Measurements from ENCODE around the gene SNX19.
A peak's percentile ranks its signal among the peaks of the same experiment; 100 is the strongest.

DNA sequence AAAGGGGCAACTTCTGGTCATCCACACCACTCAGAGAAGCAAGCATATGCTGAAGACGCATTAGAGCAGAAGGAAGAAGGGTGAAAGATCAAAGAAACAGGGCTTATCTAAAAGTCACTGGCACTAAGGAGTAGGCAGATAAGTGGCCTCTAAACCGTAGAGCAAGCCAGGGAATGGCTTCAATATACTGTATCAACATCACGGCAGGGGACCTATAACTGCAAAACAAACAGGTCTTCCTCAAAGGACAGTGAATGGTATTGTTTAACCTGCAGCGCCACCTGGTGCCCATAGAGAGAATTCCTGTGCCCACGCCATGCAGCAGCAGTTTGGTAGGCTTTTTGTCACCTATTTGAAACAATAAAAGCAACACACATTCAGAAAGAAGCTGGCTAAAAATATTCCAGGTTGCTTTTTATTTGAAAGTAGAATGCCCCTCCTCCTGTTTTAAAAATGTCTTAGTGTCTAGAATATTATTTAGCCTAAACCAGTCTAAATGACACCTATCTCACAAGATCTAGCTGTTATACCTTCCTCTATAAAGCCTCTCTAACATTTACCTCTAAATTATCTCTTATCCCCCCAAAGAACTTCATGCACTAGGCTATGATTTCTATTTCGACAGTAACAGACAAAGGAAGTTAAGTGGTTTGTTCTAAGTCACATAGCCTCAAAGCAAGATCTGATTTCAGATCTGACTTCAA is 21.8 kb downstream of the SNX19 start:
- TF ChIP-seq, protein P1, sequence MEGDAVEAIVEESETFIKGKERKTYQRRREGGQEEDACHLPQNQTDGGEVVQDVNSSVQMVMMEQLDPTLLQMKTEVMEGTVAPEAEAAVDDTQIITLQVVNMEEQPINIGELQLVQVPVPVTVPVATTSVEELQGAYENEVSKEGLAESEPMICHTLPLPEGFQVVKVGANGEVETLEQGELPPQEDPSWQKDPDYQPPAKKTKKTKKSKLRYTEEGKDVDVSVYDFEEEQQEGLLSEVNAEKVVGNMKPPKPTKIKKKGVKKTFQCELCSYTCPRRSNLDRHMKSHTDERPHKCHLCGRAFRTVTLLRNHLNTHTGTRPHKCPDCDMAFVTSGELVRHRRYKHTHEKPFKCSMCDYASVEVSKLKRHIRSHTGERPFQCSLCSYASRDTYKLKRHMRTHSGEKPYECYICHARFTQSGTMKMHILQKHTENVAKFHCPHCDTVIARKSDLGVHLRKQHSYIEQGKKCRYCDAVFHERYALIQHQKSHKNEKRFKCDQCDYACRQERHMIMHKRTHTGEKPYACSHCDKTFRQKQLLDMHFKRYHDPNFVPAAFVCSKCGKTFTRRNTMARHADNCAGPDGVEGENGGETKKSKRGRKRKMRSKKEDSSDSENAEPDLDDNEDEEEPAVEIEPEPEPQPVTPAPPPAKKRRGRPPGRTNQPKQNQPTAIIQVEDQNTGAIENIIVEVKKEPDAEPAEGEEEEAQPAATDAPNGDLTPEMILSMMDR (conservative IDR thresholded peaks at IDR 0.05; ENCODE audit: low read depth, low read length) = peak; percentile 86
- TF ChIP-seq, protein P2, sequence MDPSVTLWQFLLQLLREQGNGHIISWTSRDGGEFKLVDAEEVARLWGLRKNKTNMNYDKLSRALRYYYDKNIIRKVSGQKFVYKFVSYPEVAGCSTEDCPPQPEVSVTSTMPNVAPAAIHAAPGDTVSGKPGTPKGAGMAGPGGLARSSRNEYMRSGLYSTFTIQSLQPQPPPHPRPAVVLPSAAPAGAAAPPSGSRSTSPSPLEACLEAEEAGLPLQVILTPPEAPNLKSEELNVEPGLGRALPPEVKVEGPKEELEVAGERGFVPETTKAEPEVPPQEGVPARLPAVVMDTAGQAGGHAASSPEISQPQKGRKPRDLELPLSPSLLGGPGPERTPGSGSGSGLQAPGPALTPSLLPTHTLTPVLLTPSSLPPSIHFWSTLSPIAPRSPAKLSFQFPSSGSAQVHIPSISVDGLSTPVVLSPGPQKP (IDR thresholded peaks at IDR 0.05; ENCODE audit: borderline replicate concordance, low read depth, low read length) = no peak
- no peak for TF ChIP-seq POLR2A (IDR thresholded peaks at IDR 0.05; ENCODE audit: low read depth, low read length)
- TF ChIP-seq, protein P3, sequence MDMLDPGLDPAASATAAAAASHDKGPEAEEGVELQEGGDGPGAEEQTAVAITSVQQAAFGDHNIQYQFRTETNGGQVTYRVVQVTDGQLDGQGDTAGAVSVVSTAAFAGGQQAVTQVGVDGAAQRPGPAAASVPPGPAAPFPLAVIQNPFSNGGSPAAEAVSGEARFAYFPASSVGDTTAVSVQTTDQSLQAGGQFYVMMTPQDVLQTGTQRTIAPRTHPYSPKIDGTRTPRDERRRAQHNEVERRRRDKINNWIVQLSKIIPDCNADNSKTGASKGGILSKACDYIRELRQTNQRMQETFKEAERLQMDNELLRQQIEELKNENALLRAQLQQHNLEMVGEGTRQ (IDR thresholded peaks at IDR 0.05; ENCODE audit: low read depth, low read length) = no peak
- TF ChIP-seq NFE2L2 (IDR thresholded peaks at IDR 0.05; ENCODE audit: low read depth, low read length) = no peak
